Measurements from ENCODE around the gene SPINK1.
"Not testable (repeated sequence)": the region's sequence is repeated elsewhere in the genome, so short reads cannot be mapped to it uniquely, and the experiment has no call there.

Gene SPINK1

GRCh38 chr5:147854894-147855773, 23.7 kb upstream of the SPINK1 start:
- DNase-seq (ENCODE audit: low read depth) = no peak

- no peak for DNase-seq (ENCODE audit: low read depth)
These were observed 22.9 kb upstream of the SPINK1 start for GRCh38 chr5:147854331-147854730.

DNA sequence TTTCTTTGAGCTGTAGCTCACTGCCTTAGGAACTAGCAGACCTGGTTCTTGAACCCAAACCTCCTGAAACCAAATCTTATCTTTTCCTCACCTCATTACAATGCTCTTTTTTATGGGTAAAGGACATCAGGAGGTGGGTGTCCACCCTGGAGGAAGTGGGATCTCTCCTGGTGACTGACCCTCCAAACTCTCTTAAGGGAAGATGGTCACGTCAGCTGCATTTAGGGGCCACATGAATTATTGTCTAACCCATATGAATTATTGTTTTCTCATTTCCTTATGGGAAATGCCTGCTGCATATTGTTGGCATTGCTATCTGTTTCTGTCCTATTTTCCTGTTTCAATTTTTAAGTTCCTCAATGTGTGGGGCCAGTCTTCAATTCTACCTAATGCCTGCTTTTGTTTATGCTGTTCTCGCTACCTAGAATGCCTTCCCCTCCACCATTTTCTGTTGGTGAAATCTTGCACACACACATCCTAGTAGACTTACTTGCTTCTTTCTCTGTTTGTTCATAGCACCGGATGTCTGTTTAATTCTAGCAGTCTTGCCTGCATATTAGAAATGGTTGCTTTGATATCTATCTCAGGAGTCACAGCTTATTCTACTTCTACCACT, 22.0 kb upstream of the SPINK1 start:
- no peak for DNase-seq (ENCODE audit: low read depth)

DNA sequence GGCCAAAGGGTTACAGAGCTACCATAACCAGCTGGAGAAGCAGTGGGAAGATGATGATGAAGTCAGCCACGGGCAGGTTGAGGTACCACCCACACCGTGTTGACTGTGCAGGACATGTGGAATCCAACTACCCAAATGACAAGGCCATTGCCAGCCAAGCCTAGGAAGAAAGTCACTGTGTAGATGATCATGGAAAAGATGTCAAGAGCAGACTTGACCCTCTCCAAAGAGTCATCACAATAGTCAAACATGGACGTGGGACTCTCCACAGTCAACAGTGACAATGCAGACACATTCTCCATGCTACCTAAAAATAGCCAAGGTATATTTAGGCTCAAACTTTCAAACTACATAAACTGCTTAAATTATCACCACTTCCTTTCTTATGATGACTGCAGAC, 20.9 kb upstream of the SPINK1 start:
- no peak for DNase-seq (ENCODE audit: low read depth)

GRCh38 chr5:147851578-147851977, 20.1 kb upstream of the SPINK1 start:
- DNase-seq (ENCODE audit: low read depth) = no peak

DNA sequence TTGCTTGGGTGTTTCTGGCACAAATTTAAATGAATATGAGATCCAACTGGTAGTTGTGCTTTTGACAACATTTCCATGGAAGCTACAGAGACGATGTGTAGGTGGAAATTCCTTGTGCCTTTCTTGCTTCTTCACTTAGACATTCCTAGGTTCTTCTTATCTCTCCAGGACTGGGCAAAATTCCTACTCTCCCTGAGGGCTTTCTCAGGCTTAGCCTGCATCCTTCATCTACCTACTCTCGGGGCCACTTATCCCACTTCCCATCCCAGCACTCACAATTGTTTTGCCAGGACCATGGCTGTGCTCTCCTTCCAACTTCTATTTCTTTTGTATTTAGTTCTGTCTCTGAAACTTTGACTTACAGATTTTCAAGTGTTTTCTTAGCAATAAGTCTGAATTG, 17.8 kb upstream of the SPINK1 start:
- DNase-seq (ENCODE audit: low read depth) = no peak

DNA sequence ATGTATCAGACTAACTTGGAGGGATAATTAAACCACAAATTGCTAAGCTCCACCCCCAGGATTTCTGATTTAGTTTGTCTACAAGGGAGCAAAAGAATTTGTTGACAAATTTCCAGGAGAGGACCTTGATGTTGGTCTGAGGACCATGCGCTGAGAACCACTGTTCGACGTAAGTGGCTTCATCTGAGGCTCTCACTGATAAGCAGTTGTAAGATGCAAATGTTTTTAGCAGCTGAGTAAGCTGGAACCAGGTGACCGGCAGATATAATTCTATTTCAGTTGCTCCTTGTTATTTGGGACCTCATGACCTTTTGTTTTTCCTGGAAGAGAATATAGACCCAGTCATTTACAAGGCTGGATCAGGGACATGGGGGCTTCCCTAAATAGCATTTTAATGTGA, 14.1 kb upstream of the SPINK1 start:
- no peak for DNase-seq (ENCODE audit: low read depth)

- no peak for DNase-seq (ENCODE audit: low read depth)
These were observed 13.4 kb upstream of the SPINK1 start for GRCh38 chr5:147844846-147845245.

- no peak for DNase-seq (ENCODE audit: low read depth)
These were observed 11.4 kb upstream of the SPINK1 start for GRCh38 chr5:147842869-147843268.

GRCh38 chr5:147836439-147836838, 5.0 kb upstream of the SPINK1 start:
- DNase-seq (ENCODE audit: low read depth) = no peak

DNA sequence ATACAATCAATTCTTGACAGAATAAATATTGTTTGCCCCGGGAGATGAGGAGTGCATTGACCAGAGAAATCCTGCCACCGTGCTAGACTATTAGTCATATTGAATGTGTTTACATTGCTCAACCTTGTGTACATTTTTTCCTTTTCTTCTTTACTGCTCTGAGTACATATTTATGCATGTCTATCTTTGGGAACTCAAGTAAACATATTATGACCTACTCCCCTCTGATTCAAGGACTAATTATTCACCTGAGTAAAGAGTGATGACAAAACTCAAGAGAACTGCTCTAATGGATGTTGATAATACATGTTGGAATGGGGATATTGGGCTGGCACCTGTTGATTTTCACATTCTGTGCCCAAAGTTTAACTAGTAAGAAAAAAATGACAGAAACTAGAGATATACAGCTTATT, 3.9 kb upstream of the SPINK1 start:
- DNase-seq (ENCODE audit: low read depth) = no peak

DNA sequence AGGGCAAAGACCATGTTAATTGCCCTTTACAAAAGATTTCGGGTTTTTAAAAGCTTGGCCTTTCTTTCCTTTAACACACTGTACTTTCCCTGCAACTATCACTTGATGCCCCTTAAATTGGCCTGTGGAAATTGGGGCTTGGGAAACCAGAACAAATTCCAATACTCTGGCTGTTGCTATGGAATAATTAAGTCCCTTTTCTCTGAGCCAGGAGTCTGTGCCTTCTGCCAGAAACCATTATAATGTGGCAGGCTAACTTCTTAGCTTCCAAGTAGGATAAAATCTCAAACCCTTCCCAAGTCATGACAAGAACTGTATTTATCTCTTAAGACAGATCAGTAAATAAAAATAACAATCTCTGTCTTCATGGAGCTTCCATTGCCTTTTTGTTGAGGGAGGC, 1.1 kb upstream of the SPINK1 start:
- no peak for DNase-seq (ENCODE audit: low read depth)

DNA sequence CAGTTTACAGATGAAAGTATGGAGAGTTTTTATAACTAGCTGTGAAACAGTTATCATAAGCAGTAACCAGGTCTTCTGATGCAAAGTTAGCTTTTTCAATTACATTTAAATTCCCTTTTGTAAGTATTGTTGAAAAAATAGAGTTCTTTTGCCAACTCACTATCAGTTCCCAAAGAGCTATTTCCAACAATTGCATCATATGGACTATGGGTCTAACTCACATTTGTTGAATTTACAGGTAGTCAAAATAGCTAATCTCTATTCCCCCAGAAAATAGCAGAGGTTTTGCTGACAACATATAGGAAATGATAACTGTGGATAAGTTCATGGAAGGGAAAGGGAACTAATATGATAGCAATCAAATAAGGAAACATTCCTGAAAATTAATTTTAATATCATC, 1.4 kb downstream of the SPINK1 start:
- no peak for DNase-seq (ENCODE audit: low read depth)

GRCh38 chr5:147827017-147827416, 4.5 kb downstream of the SPINK1 start:
- not testable (repeated sequence) for DNase-seq (ENCODE audit: low read depth)

GRCh38 chr5:147826361-147826760, 5.1 kb downstream of the SPINK1 start:
- no peak for DNase-seq (ENCODE audit: low read depth)

DNA sequence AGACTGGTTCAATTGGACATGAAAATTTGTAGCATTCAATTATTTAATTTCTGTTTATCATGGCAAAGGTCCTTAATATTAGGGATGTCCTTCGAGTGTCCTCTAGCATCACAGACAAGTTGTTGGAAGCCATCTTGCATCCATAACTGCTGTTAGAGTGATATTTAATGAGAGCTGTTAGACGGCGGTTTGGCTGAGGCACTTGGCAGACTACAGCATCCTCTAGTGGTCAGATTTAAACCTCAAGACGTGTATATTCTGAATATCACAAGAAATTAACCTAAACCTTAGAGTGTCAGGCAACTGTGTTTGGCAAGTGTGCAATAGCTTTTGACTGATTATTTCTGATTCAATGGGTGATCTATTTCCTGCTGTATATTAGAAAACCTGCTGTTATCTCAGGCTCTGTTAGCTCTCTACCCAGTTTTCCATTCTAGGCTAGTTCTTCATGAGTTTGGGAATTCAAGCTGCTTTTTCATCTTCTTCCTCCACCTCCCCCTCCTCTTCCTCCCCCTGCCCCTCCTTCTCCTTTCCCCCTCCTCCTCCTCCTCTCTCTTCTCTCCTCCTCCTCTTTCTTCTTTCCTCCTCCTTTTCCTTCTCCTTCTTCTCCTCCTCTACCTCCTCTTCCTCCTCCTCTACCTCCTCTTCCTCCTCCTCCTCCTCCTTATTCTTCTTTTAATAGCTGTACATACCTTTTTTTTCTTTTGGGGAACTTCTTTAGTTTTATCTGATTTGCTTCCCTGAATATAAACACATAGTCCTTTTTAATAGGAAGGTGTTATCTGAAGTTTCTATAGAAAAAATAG, 8.6 kb downstream of the SPINK1 start:
- DNase-seq (ENCODE audit: low read depth) = peak; percentile 28

DNA sequence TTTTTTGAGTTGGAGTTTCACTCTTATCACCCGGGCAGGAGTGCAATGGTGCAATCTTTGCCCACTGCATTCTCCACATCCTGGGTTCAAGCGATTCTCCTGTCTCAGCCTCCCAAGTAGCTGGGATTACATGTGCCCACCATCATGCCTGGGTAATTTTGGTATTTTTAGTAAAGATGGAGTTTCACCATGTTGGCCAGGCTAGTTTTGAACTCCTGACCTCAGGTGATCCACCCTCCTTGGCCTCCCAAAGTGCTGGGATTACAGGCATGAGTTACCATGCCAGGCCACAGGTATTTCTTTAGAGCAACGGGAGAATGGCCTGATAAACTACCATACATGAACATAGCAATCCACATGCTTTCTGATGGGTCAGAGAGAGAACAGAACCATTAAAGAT, 9.2 kb downstream of the SPINK1 start:
- DNase-seq (ENCODE audit: low read depth) = not testable (repeated sequence)

DNA sequence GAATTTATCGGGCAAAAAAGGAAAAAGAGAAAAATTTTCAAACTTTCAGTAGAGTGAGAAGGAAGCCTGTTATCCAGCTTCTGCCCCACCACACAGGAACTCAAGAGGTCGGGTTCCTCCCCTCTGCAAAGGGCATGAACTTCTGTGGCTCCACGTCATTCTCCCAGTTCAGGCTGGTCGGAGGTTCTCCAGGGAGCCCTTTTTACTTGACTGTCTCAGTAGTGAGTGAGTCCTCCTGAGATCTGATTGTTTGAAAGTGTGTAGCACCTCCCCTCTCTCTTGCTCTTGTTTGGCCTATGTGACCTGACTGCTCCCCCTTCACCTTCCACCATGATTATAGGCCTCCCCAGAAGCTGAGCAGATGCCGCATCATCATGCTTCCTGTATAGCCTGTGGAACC, 9.7 kb downstream of the SPINK1 start:
- DNase-seq (ENCODE audit: low read depth) = no peak

- DNase-seq (ENCODE audit: low read depth) = no peak
These were observed 12.2 kb downstream of the SPINK1 start for GRCh38 chr5:147819261-147819770.

DNA sequence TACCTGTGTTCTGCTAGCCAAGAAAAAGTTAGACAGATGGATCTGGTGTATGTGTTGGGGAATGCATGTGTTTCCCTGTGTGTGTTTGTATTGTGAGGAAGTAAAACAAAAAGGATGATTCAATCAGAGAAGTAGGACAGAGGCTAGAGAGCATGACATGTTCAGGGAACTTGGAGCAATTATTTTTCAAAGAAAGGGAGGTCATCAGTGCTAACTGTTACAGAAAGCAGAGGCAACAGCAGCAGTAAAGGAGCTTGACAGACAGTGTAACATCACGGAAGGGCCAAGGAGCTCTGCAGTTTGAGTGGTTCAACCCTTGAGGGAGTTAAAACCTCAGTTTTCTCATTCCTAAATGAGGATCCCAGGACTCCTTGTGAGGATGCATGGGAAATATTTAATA, 13.2 kb downstream of the SPINK1 start:
- no peak for DNase-seq (ENCODE audit: low read depth)

GRCh38 chr5:147813696-147814095, 17.8 kb downstream of the SPINK1 start:
- DNase-seq (ENCODE audit: low read depth) = no peak

DNA sequence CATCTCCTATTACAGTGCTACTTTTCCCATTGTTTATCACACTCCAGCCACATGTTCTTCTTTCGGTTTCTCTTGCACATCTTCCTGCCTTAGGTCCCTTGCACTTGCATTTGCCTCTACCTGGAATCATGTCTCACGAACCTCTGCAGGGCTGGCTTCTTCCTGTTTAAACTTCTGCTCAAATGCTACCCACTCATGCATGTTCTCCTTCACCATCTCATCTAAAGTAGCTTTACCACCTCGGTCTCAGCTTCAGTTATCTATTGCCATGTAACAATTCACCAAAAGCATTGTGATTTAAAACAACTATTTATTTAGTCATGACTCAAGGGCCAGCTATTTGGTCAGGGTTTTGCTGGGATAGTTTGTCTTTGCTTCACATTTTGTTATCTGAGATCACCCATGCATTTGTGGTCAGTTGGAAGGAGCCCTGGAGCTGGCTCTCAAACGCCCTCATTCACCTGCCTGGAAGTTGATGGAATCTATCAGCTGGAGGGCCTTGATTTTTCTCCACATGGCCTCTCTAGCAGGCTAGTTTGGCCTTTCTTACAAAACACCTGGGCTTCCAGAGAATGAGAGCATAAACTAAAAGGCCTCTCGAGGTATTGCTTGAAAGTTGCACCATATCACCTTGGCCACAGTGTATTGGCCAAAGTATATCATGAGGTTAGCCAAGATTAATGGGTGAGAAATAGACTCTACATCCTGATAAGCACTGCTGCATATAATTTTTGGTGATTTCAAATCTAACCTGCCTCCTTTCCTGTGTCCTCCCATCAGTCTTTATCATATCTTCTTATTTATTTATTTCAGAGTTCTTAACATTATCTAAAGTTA, 21.4 kb downstream of the SPINK1 start:
- DNase-seq (ENCODE audit: low read depth) = no peak
